ENCODE results near the gene AP2S1.

Gene AP2S1

GRCh38 chr19:46867170-46867569 lies 16.5 kb upstream of the AP2S1 start:
- TF ChIP-seq CTCF (IDR thresholded peaks at IDR 0.05; ENCODE audit: borderline replicate concordance, control extremely low read depth, extremely low read depth, insufficient read depth, missing control alignments), result no peak
- in situ Hi-C loops (cut with MboI; ENCODE audit: low sequenced_read_pairs, unreplicated experiment), result no loop called here
- no peak for DNase-seq (ENCODE audit: low spot score)

GRCh38 chr19:46866407-46867136 lies 15.9 kb upstream of the AP2S1 start:
- no peak for DNase-seq (ENCODE audit: low spot score)
- in situ Hi-C loops (cut with MboI; ENCODE audit: low sequenced_read_pairs, unreplicated experiment), result no loop called here
- no peak for TF ChIP-seq CTCF (IDR thresholded peaks at IDR 0.05; ENCODE audit: borderline replicate concordance, control extremely low read depth, extremely low read depth, insufficient read depth, missing control alignments)

- in situ Hi-C loops (cut with MboI; ENCODE audit: low sequenced_read_pairs, unreplicated experiment), result no loop called here
- no peak for TF ChIP-seq CTCF (IDR thresholded peaks at IDR 0.05; ENCODE audit: borderline replicate concordance, control extremely low read depth, extremely low read depth, insufficient read depth, missing control alignments)
- no peak for DNase-seq (ENCODE audit: low spot score)
These were observed 13.4 kb upstream of the AP2S1 start for GRCh38 chr19:46863818-46864629.

- DNase-seq (ENCODE audit: low spot score), result no peak
- in situ Hi-C loops (cut with MboI; ENCODE audit: low sequenced_read_pairs, unreplicated experiment), result no loop called here
These were observed 12.5 kb upstream of the AP2S1 start for GRCh38 chr19:46862974-46863632.

GRCh38 chr19:46862503-46862834 lies 11.8 kb upstream of the AP2S1 start:
- DNase-seq (ENCODE audit: low spot score), result no peak
- in situ Hi-C loops (cut with MboI; ENCODE audit: low sequenced_read_pairs, unreplicated experiment), result no loop called here
- no peak for TF ChIP-seq CTCF (IDR thresholded peaks at IDR 0.05; ENCODE audit: borderline replicate concordance, control extremely low read depth, extremely low read depth, insufficient read depth, missing control alignments)

More at GRCh38 chr19:46862974-46863632, 12.5 kb upstream of the AP2S1 start:
- TF ChIP-seq CTCF (IDR thresholded peaks at IDR 0.05; ENCODE audit: borderline replicate concordance, control extremely low read depth, extremely low read depth, insufficient read depth, missing control alignments), result no peak

- no peak for DNase-seq (ENCODE audit: low spot score)
- no peak for TF ChIP-seq CTCF (IDR thresholded peaks at IDR 0.05; ENCODE audit: borderline replicate concordance, control extremely low read depth, extremely low read depth, insufficient read depth, missing control alignments)
- in situ Hi-C loops (cut with MboI; ENCODE audit: low sequenced_read_pairs, unreplicated experiment), result no loop called here
These were observed 11.3 kb upstream of the AP2S1 start for GRCh38 chr19:46861691-46862502.
